ENCODE data around the gene DGCR2.

Gene DGCR2

DNA sequence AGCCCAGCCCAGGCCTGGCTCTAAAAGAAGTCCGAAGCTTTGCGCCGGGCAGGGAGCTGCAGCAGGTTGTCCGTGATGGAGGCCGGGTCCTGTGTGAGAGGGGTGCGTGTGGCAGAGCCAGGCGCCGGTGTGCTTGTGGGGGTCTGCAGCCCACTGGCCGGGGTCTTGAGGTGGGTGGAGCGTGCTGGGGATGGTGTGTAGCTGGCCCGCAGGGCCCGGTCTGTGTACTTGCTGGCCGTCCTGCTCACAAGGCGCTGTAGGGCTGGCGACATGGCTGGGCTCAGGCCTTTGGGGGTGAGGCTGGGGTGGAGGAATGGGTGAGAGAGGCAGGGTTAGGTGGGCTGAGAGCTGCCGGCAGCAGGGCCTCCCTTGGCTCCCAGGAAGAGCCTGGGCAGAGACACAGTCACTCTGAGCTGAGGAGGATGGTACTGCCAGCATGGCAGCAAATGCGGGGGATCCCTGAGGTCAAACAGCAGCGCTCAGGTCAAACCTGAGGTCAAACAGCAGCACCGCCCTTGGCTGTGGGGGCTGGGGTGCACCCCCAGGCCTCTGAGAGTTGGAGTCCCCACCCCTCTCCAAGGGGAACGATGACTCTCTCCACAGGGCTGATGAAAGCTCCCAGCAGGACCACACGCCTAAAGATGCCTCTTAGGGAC, 12.1 kb upstream of the DGCR2 start:
- no peak overlapping the region for H3K27ac ChIP-seq
- no peak for TF ChIP-seq ZFX (IDR thresholded peaks at IDR 0.05)
- TF ChIP-seq, protein P1, sequence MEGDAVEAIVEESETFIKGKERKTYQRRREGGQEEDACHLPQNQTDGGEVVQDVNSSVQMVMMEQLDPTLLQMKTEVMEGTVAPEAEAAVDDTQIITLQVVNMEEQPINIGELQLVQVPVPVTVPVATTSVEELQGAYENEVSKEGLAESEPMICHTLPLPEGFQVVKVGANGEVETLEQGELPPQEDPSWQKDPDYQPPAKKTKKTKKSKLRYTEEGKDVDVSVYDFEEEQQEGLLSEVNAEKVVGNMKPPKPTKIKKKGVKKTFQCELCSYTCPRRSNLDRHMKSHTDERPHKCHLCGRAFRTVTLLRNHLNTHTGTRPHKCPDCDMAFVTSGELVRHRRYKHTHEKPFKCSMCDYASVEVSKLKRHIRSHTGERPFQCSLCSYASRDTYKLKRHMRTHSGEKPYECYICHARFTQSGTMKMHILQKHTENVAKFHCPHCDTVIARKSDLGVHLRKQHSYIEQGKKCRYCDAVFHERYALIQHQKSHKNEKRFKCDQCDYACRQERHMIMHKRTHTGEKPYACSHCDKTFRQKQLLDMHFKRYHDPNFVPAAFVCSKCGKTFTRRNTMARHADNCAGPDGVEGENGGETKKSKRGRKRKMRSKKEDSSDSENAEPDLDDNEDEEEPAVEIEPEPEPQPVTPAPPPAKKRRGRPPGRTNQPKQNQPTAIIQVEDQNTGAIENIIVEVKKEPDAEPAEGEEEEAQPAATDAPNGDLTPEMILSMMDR (conservative IDR thresholded peaks at IDR 0.05), result no peak

DNA sequence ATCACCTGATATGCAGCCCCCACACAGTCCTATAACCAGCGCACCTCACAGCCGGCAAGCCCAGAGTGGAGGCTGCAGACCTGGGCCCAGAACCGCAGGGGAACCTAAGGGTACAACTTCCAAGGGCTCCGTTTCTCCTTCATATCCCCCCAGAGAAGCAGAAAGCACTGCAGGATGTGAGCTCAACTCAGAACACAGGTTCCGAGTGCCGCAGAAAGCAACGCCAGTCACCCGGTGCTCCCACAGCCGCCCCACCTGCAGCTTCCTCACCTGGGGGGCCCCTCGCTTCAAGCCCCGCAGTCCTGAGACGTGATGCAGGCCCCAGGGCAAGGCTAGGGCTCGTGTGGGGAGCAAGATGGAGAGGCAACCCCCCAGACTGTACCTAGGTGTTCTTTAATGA, 11.3 kb upstream of the DGCR2 start:
- H3K27ac ChIP-seq, result no peak overlapping the region
- TF ChIP-seq ZFX (IDR thresholded peaks at IDR 0.05), result no peak
- TF ChIP-seq, protein P1 (conservative IDR thresholded peaks at IDR 0.05), result no peak

DNA sequence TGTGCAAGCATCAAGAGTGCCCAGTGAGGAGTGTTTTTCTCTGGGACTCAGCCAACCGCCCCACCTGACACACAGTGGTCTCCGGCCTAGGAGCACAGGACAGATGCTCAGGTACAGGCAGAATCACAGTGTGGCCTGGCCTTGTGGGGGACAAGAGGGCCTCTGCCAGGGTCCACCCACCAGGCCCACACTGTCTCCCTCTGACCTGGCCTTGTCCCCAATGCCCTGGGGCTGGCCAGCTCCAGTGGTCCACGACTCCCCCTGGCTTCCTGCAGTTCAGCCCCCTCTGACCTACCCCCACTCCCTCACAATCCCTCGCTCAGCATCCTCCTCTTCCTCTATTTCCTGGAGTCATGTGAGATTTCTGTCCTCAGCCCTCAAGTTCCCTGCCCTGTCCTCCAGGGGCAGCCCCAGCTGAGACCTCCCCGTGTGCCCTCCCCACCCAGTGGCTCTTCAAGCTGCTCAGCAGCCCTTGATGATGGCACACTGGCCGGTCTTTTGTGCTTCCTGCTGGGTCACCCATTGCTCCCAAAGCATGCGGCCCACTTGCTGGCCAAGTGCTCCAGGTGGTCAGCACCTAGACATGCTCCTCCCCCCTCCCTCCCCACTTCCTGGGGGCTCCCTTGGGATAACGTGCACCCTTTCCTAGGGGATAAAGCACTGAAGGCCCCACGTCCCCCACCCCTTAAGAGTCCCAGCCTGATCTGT, 10.6 kb upstream of the DGCR2 start:
- TF ChIP-seq, protein P1 (conservative IDR thresholded peaks at IDR 0.05), result no peak
- TF ChIP-seq ZFX (IDR thresholded peaks at IDR 0.05), result no peak
- no peak overlapping the region for H3K27ac ChIP-seq

DNA sequence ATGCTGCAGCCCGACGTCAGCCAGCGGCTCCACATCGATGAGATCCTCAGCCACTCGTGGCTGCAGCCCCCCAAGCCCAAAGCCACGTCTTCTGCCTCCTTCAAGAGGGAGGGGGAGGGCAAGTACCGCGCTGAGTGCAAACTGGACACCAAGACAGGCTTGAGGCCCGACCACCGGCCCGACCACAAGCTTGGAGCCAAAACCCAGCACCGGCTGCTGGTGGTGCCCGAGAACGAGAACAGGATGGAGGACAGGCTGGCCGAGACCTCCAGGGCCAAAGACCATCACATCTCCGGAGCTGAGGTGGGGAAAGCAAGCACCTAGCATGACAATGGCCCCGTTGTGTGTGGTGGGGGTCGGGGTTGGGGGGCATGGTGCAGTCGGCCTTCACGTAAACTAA, 9.9 kb upstream of the DGCR2 start:
- TF ChIP-seq, protein P1 (conservative IDR thresholded peaks at IDR 0.05), result no peak
- TF ChIP-seq ZFX (IDR thresholded peaks at IDR 0.05), result no peak
- no peak overlapping the region for H3K27ac ChIP-seq

DNA sequence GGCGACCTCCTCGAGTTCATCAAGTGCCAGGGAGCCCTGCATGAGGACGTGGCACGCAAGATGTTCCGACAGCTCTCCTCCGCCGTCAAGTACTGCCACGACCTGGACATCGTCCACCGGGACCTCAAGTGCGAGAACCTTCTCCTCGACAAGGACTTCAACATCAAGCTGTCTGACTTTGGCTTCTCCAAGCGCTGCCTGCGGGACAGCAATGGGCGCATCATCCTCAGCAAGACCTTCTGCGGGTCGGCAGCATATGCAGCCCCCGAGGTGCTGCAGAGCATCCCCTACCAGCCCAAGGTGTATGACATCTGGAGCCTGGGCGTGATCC, 9.4 kb upstream of the DGCR2 start:
- no peak overlapping the region for H3K27ac ChIP-seq
- TF ChIP-seq, protein P1 (conservative IDR thresholded peaks at IDR 0.05), result no peak
- TF ChIP-seq ZFX (IDR thresholded peaks at IDR 0.05), result no peak

DNA sequence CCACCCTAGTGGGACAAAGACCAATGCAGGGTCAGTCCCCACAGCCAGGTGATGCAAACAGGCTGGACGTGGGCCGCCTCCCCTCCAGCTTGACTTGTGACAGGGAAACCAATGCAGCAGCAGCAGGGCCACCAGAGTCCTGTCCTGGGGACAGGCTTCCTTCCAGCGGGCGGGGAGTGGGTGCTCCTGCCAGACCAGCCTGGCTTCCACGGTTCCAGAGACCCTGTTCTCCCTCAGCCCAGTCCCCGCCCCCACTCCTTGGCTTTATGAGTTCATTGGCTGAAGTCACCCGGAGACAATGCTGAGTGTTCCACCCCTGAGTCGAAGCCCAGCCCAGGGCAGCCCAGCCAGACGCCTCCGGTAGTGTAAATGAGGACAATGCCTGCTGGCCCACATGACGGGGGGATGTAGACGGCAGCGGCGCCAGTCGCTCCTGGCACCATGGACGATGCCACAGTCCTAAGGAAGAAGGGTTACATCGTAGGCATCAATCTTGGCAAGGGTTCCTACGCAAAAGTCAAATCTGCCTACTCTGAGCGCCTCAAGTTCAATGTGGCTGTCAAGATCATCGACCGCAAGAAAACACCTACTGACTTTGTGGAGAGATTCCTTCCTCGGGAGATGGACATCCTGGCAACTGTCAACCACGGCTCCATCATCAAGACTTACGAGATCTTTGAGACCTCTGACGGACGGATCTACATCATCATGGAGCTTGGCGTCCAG, 8.9 kb upstream of the DGCR2 start, which contains the start of gene TSSK2:
TSS of gene TSSK2 (plus strand) at position 350 of the 726 bp plus-strand sequence. CDS start at position 442, 92 bp downstream.
- TF ChIP-seq, protein P1 (conservative IDR thresholded peaks at IDR 0.05), result no peak
- TF ChIP-seq ZFX (IDR thresholded peaks at IDR 0.05), result no peak
- no peak within 1 kb of the TSS for H3K27ac ChIP-seq

DNA sequence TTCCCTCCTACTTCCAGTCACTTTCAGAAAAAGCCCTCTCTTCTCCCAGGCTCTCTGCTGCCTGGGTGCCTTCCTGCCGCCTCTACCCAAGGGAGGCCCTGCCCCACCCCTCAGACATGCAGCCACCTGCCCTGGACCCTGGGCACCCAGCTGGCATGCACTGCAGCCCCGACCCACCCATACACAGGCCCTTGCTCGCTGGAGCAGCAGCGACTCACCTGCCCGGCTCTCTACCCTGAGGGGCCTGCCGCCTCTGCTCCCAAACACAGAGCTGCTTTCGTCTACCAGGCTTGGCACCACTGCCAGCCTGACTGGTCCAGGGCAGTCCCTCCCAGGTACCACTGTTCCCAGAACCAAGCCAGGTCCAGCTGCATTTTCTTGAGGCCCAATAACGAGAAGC, 7.7 kb upstream of the DGCR2 start:
- no peak for TF ChIP-seq ZFX (IDR thresholded peaks at IDR 0.05)
- TF ChIP-seq, protein P1 (conservative IDR thresholded peaks at IDR 0.05), result no peak
- H3K27ac ChIP-seq, result no peak overlapping the region

Data from C4-2B (cell line).